Esophagus squamous epithelium (tissue), 4 donors: Measurements from ENCODE around the gene SEPTIN2.

Experiments used
- POLR2A ChIP-seq, 4 donors: fragments of 450-650 bp; IDR thresholded peaks; one replicate each; pipeline ENCODE4 v1.6.1; 2017; ENCODE audit warnings: antibody characterized with exemption in 4 of 4, mild to moderate bottlenecking in 4 of 4, moderate library complexity in 3 of 4
- TF ChIP-seq, protein P1 (sequence below), 6 experiments: fragments of 450-650 bp in 4 of 6; fragments of 200-600 bp in 2 of 6; sonication (generic) in 2 of 6; IDR thresholded peaks; one replicate each; pipeline ENCODE4 v1.5.1; 2016 to 2019; ENCODE audit warnings: antibody characterized with exemption in 6 of 6, mild to moderate bottlenecking in 4 of 6, moderate library complexity in 4 of 6

DNA sequence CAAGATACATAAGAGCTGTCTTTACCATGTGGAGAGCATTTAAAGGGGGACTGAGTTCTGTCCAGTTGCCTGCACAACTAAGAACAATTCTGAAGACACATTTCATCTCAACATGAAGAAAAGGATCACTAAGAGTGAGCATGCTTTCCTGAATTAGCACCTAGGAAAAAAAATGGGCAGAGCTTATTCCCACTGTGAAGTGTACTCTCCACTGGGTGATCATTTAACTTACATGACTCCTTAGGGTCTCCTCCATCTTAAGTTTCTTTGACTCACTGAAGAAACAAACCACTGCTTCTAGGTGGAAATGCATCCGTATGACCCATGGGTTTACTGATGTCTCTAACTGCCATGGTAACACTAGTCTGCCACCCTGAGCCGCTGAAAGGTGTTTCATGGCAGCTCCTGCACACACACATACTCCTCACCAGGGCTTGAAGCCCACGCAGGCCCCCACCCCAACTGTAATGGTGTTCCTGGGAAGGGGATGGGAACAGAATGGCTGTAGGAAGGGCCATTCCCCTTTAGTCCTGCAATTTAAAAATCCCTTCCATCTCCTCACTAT, 27.3 kb upstream of the SEPTIN2 start:
- TF ChIP-seq, protein P1, sequence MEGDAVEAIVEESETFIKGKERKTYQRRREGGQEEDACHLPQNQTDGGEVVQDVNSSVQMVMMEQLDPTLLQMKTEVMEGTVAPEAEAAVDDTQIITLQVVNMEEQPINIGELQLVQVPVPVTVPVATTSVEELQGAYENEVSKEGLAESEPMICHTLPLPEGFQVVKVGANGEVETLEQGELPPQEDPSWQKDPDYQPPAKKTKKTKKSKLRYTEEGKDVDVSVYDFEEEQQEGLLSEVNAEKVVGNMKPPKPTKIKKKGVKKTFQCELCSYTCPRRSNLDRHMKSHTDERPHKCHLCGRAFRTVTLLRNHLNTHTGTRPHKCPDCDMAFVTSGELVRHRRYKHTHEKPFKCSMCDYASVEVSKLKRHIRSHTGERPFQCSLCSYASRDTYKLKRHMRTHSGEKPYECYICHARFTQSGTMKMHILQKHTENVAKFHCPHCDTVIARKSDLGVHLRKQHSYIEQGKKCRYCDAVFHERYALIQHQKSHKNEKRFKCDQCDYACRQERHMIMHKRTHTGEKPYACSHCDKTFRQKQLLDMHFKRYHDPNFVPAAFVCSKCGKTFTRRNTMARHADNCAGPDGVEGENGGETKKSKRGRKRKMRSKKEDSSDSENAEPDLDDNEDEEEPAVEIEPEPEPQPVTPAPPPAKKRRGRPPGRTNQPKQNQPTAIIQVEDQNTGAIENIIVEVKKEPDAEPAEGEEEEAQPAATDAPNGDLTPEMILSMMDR (IDR thresholded peaks at IDR 0.05): no peak
- TF ChIP-seq POLR2A (IDR thresholded peaks at IDR 0.05): no peak
